Activated CD4-positive, alpha-beta T cell treated with anti-CD3 and anti-CD28 coated beads, Interleukin-2, amount 10 ng/mL, durations not matched to agents 7 days and 5 days (primary cell): ENCODE data around the gene LIMCH1. TPM values are rescaled to one million over a fixed set of nuclear protein-coding genes. Genes with fewer than 3 reads are reported as not detected.

Source experiments
- CTCF ChIA-PET: fragments of 350-600 bp; sonication (Branson Sonifier 250); formaldehyde crosslinking; loops from one replicate; lab custom pipeline; 2021; ENCODE audit warnings: antibody characterized with exemption; lab: Charles Lee
- POLR2A ChIA-PET: fragments of 350-600 bp; sonication (Branson Sonifier 250); formaldehyde crosslinking; loops from one replicate; lab custom pipeline; 2021; ENCODE audit warnings: antibody characterized with exemption; lab: Charles Lee
- DNase-seq: peaks from one replicate; pipeline ENCODE4 v3.0.0-alpha.2; 2020
- H3K27ac Mint-ChIP-seq: one replicate; pipeline ENCODE4 v1.8.0; 2021; ENCODE audit warnings: mild to moderate bottlenecking, moderate library complexity, mixed read lengths
- H3K27me3 Mint-ChIP-seq: one replicate; pipeline ENCODE4 v1.8.0; 2021; ENCODE audit warnings: mixed read lengths
- H3K36me3 Mint-ChIP-seq: one replicate; pipeline ENCODE4 v1.8.0; 2021; ENCODE audit warnings: low read depth, mixed read lengths
- H3K4me1 Mint-ChIP-seq: one replicate; pipeline ENCODE4 v1.8.0; 2021; ENCODE audit warnings: mixed read lengths
- H3K4me3 Mint-ChIP-seq: one replicate; pipeline ENCODE4 v1.8.0; 2021; ENCODE audit warnings: mild to moderate bottlenecking, moderate library complexity, mixed read lengths
- H3K9me3 Mint-ChIP-seq: one replicate; pipeline ENCODE4 v1.8.0; 2021; ENCODE audit warnings: mixed read lengths
- total RNA-seq, 2 experiments: library from RNA; stranded (reverse); gene quantifications; one replicate each; pipeline ENCODE4 v1.2.3, GENCODE V29; 2021

The LIMCH1 gene
- total RNA-seq, 2 experiments from 2014 or later = not detected

- Mint-ChIP-seq H3K27me3 (peaks cover 2% of the 10 kb centered on the region), H3K4me3 (no peak overlapping the region), H3K36me3 (no peaks in the 10 kb centered on the region), H3K4me1 (no peaks in the 10 kb centered on the region), H3K9me3 (no peaks in the 10 kb centered on the region), H3K27ac (no peak overlapping the region)
- DNase-seq = no peak
- ChIA-PET CTCF (no interaction called here), POLR2A (no interaction called here)
Observed at GRCh38 chr4:41610474-41610873, 72.5 kb downstream of the LIMCH1 start.

DNA sequence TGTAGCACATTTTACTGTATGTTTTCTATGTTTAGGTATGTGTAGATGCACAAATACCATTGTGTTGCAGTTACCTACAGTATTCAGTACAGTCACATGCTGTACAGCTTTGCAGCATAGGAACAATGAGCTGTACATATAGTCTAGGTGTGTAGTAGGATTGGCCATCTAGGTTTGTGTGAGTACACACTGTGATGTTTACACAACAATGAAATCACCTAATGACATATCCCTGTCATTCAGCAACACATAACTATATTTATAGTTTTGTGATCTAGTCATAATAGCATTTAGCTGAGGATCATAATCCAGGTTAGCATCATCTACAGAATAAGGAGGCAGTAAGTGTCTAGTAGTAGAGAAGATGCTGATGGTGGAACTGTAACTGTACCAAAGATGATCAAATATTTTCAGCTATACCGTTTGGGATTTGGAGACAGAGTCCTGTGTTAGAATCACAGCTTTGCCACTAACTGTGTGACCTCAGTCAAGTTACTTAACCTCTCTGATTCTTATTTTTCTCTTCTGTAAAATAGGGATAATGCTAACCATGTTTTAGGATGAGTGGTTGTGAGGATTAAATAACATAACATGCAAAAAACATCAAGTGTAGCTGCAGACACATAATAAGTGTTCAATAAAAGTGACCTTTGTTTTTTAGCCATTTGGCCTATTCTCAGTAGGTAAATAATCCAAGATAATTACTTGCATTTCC is 73.3 kb downstream of the LIMCH1 start:
- Mint-ChIP-seq H3K4me1 (no peaks in the 10 kb centered on the region), H3K9me3 (no peaks in the 10 kb centered on the region), H3K36me3 (no peaks in the 10 kb centered on the region), H3K27me3 (peaks cover 2% of the 10 kb centered on the region), H3K27ac (no peak overlapping the region), H3K4me3 (no peak overlapping the region)
- DNase-seq = no peak
- ChIA-PET CTCF (no interaction called here), POLR2A (no interaction called here)

GRCh38 chr4:41611881-41612871 is 74.2 kb downstream of the LIMCH1 start:
- no peak overlapping the region for H3K4me3 Mint-ChIP-seq
- POLR2A ChIA-PET = no interaction called here

DNA sequence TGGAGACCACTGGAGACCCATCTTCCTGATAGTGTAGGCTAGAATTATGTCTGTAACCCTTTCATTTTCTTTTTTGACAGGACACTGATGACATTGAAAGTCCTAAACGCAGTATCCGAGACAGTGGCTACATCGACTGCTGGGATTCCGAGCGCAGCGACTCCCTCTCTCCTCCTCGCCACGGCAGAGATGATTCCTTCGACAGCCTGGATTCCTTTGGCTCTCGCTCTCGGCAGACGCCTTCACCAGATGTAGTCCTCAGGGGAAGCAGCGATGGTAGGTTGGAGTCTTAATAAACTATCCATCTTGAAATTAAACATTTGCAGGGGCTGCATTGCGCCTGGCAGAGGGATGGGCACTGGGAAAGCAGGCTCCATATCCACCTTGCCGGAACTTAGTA is 75.4 kb downstream of the LIMCH1 start:
- DNase-seq = no peak
- Mint-ChIP-seq H3K27ac (no peak overlapping the region), H3K27me3 (peaks cover 2% of the 10 kb centered on the region), H3K4me3 (no peak overlapping the region), H3K9me3 (no peaks in the 10 kb centered on the region), H3K36me3 (no peaks in the 10 kb centered on the region), H3K4me1 (no peaks in the 10 kb centered on the region)
- ChIA-PET POLR2A (no interaction called here), CTCF (interaction anchor here (1.2 kb wide), 1 partner anchor 19 kb away, joined by 3 read pairs; no protein-coding TSS in a partner anchor)

More at GRCh38 chr4:41611881-41612871, 74.2 kb downstream of the LIMCH1 start:
- Mint-ChIP-seq H3K27ac (no peak overlapping the region), H3K36me3 (no peaks in the 10 kb centered on the region), H3K27me3 (peaks cover 2% of the 10 kb centered on the region), H3K9me3 (no peaks in the 10 kb centered on the region), H3K4me1 (no peaks in the 10 kb centered on the region)
- CTCF ChIA-PET = no interaction called here
- DNase-seq = no peak

- peaks cover 2% of the 10 kb centered on the region for H3K27me3 Mint-ChIP-seq
- H3K36me3 Mint-ChIP-seq = no peaks in the 10 kb centered on the region
- no peak overlapping the region for H3K4me3 Mint-ChIP-seq
- no peaks in the 10 kb centered on the region for H3K4me1 Mint-ChIP-seq
- DNase-seq = no peak
- H3K9me3 Mint-ChIP-seq = no peaks in the 10 kb centered on the region
- ChIA-PET CTCF (interaction anchor here (1.2 kb wide), 1 partner anchor 19 kb away, joined by 3 read pairs; no protein-coding TSS in a partner anchor), POLR2A (no interaction called here)
- H3K27ac Mint-ChIP-seq = no peak overlapping the region
Observed at GRCh38 chr4:41613821-41614220, 75.9 kb downstream of the LIMCH1 start.

DNA sequence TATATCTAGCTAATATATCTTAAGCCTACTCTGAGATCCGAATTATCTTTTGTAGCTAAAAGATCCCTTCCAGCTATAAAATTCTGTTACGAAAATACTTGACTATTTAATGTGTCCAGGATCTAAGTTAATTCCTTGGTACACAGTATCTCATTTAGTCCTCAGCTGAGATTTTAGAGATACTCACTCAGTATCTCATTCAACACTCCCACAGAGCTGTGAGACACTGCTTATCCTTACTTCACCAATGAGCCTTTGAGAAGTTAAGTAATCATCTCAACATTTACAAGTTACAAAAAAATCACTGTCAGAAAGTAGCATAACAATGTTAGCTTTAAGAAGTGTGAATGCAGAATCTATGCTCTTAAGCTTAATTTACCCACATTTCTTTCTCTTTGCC is 76.6 kb downstream of the LIMCH1 start:
- Mint-ChIP-seq H3K4me3 (no peak overlapping the region), H3K27me3 (no peaks in the 10 kb centered on the region), H3K36me3 (no peaks in the 10 kb centered on the region), H3K27ac (no peak overlapping the region), H3K4me1 (no peaks in the 10 kb centered on the region), H3K9me3 (no peaks in the 10 kb centered on the region)
- DNase-seq = no peak
- ChIA-PET CTCF (interaction anchor here (0.6 to 1.2 kb wide), 3 partner anchors 20 to 224 kb away, joined by 3 to 4 read pairs (median 3); no protein-coding TSS in a partner anchor), POLR2A (no interaction called here)

- no peak for DNase-seq
- CTCF ChIA-PET = no interaction called here
- H3K4me3 Mint-ChIP-seq = no peak overlapping the region
- H3K27ac Mint-ChIP-seq = no peak overlapping the region
- H3K36me3 Mint-ChIP-seq = no peaks in the 10 kb centered on the region
- H3K9me3 Mint-ChIP-seq = no peaks in the 10 kb centered on the region
- no peaks in the 10 kb centered on the region for H3K27me3 Mint-ChIP-seq
- POLR2A ChIA-PET = no interaction called here
- H3K4me1 Mint-ChIP-seq = no peaks in the 10 kb centered on the region
Observed at GRCh38 chr4:41619161-41619560, 81.2 kb downstream of the LIMCH1 start.

GRCh38 chr4:41620594-41621256 is 82.8 kb downstream of the LIMCH1 start:
- Mint-ChIP-seq H3K9me3 (no peaks in the 10 kb centered on the region), H3K36me3 (no peaks in the 10 kb centered on the region), H3K27ac (no peak overlapping the region), H3K4me1 (no peaks in the 10 kb centered on the region), H3K4me3 (no peak overlapping the region), H3K27me3 (no peaks in the 10 kb centered on the region)
- no peak for DNase-seq
- ChIA-PET POLR2A (no interaction called here), CTCF (no interaction called here)

- POLR2A ChIA-PET = no interaction called here
- H3K4me3 Mint-ChIP-seq = no peak overlapping the region
- H3K27ac Mint-ChIP-seq = no peak overlapping the region
- H3K27me3 Mint-ChIP-seq = no peaks in the 10 kb centered on the region
- no peaks in the 10 kb centered on the region for H3K9me3 Mint-ChIP-seq
- no peaks in the 10 kb centered on the region for H3K4me1 Mint-ChIP-seq
- DNase-seq = no peak
- CTCF ChIA-PET = no interaction called here
- no peaks in the 10 kb centered on the region for H3K36me3 Mint-ChIP-seq
Observed at GRCh38 chr4:41622787-41623186, 84.8 kb downstream of the LIMCH1 start.

- DNase-seq = no peak
- Mint-ChIP-seq H3K27me3 (no peaks in the 10 kb centered on the region), H3K4me3 (no peak overlapping the region), H3K4me1 (no peaks in the 10 kb centered on the region), H3K27ac (no peak overlapping the region), H3K9me3 (no peaks in the 10 kb centered on the region), H3K36me3 (no peaks in the 10 kb centered on the region)
- ChIA-PET POLR2A (no interaction called here), CTCF (no interaction called here)
Observed at GRCh38 chr4:41624765-41625164, 86.8 kb downstream of the LIMCH1 start.

DNA sequence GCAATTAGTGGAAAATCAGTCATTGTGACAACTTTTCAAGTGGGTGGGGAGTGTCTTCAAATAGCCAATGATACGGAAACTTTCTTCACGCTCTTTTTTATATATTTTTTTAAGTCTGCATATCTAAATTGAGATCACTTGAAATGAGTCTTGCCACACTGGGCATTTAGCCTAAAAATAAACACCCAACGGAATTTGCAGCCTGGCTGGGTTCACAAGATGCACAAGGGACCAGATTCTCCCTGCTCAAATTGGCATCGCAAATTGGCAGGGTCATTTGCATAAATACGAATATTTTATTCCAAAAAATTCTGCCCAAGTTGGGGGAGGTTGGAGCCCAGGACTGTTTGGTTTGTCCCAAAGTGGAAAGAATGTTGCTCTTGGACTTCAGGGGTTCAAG is 87.6 kb downstream of the LIMCH1 start:
- Mint-ChIP-seq H3K4me1 (no peaks in the 10 kb centered on the region), H3K27me3 (no peaks in the 10 kb centered on the region), H3K36me3 (no peaks in the 10 kb centered on the region), H3K9me3 (no peaks in the 10 kb centered on the region), H3K4me3 (no peak overlapping the region), H3K27ac (no peak overlapping the region)
- DNase-seq = no peak
- ChIA-PET CTCF (no interaction called here), POLR2A (no interaction called here)

GRCh38 chr4:41628936-41629335 is 91.0 kb downstream of the LIMCH1 start:
- Mint-ChIP-seq H3K36me3 (no peaks in the 10 kb centered on the region), H3K4me1 (no peaks in the 10 kb centered on the region), H3K27me3 (no peaks in the 10 kb centered on the region), H3K4me3 (no peak overlapping the region), H3K27ac (no peak overlapping the region), H3K9me3 (no peaks in the 10 kb centered on the region)
- DNase-seq = no peak
- CTCF ChIA-PET = interaction anchor here (0.6 kb wide), 1 partner anchor 26 kb away, joined by 3 read pairs; no protein-coding TSS in a partner anchor
- POLR2A ChIA-PET = no interaction called here

- POLR2A ChIA-PET = no interaction called here
- H3K27ac Mint-ChIP-seq = no peak overlapping the region
Observed at GRCh38 chr4:41631523-41631922, 93.6 kb downstream of the LIMCH1 start.

More at GRCh38 chr4:41631523-41631922, 93.6 kb downstream of the LIMCH1 start:
- CTCF ChIA-PET = no interaction called here
- Mint-ChIP-seq H3K4me3 (no peak overlapping the region), H3K27me3 (no peaks in the 10 kb centered on the region), H3K4me1 (no peaks in the 10 kb centered on the region), H3K36me3 (no peaks in the 10 kb centered on the region), H3K9me3 (no peaks in the 10 kb centered on the region)
- no peak for DNase-seq
